ENCODE data around the gene FAR1. TPM values are rescaled to one million over a fixed set of nuclear protein-coding genes. Genes with fewer than 3 reads are reported as not detected.
"Not testable (repeated sequence)": the region's sequence is repeated elsewhere in the genome, so short reads cannot be mapped to it uniquely, and the experiment has no call there.

The FAR1 gene
- total RNA-seq, 1 donor from 2014 or later = 51.3 TPM

DNA sequence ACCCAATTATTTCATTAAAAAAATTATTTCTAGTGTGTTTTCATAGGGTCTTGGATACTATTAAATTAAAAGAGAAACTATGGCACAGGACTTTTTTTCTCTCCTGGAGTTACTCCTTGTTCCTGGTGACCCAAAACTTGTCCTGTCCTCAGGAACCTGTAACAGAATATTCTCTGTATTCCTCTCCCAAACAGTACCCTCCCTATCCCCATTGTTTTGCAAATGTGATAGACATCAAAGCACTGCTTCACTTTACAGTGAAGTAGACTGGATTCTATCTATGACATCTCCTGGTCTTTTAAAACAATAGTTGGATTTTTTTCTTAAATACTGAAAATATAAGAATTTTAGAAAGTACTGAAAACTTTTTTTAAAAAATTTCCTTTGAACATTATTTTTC is 37.2 kb downstream of the FAR1 start:
- no peak for DNase-seq (ENCODE audit: low read depth in 2 of 2)

DNA sequence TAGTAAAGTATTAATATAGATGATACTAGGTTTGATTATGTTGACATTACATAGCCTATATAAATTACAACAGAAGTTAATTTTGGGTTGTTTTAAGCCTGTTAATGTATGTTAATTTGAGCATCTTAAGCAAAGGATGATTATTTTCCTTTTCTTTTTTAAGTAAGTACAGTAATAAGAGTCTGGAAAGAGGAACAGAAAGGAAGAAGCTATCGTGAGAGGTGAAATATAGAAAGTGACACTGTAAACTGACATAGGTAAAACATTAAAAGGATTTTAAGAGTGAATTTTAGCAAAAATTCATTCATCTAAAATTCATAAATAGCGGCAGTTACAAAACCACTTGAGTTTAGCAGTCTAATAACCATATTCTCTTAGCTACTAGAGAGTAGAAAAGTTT is 45.5 kb downstream of the FAR1 start:
- DNase-seq (ENCODE audit: low read depth in 2 of 2) = no peak

DNA sequence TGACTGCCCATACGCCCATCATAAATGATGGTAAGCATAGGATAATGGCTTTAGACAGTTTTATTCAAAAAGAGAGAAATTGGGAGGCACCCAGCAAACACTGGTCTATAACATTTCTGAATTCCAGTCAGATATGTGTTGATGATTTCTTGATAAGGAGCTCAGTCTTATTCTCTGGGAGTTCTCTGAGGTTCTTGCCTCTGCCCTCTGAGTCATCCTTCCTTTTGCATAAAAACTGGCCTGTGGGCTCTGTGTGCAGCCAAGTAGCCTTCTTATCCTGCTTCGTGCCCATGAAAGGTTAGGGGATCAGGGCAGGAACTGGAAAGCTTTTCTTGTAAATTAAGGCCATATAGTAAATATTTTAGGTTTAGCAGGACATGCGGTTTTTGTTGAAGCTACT is 48.9 kb downstream of the FAR1 start:
- DNase-seq (ENCODE audit: low read depth in 2 of 2) = peak in 1 of 2 donors; percentile 83

DNA sequence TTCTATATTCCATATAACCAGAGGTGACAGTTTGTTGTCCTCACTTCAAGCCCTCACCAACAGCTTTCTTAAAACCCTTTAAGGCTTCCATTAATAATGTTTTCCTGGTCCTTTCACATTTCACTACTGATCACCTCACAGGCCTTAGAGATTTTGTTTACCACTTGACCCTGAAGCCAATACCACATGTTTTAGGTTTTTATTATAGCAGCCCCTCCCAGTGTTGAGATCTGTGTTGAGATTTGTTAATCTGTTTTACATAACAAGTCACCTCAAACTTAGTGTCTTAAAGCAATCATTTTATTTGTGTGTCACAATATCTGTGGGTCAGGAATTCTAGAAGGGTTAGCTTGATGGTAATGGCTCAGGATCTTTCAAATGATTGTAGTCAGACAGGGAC is 49.9 kb downstream of the FAR1 start:
- DNase-seq (ENCODE audit: low read depth in 2 of 2) = no peak

GRCh38 chr11:13720940-13721339 is 52.5 kb downstream of the FAR1 start:
- peak; percentile 61 to 77 for DNase-seq (ENCODE audit: low read depth in 2 of 2)

DNA sequence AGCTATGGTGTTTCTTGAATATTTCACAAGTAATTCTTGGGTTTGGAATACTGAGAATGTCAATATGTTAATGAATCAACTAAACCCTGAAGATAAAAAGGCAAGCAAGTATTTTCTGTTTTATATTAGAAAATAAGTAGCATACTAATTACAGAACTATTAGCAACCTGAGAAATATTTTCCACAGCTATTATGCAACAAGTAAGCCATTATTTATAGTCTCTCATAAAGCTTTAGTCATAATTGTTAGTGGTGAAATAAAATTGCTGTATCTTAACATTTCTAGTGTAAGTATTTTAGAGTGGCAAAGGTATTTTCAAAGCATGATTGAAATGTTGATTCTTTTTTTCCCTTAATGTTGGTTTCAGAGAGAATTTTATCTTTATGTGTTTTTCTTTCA is 53.3 kb downstream of the FAR1 start:
- DNase-seq (ENCODE audit: low read depth in 2 of 2) = peak; percentile 11 to 44

GRCh38 chr11:13726456-13726855 is 58.0 kb downstream of the FAR1 start:
- peak in 1 of 2 donors; percentile 64 for DNase-seq (ENCODE audit: low read depth in 2 of 2)

DNA sequence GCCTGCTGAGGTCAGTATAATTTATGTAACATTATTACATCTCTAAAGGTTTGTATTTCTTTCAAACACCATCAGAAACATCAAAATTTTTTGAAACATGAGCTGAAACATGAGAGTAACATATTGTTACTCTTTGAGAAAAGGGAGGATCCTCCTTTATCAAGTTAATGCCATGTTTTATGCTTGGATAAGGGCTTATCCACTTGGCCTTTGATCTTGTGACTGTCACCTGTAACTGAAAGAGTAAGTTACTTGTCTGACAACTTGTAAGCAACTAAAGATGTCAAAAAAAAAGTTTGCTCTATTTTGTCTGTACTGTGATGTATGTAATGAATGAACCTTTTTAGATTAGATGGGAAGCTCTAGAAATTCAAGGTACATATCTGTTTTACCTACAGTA is 59.6 kb downstream of the FAR1 start:
- no peak for DNase-seq (ENCODE audit: low read depth in 2 of 2)

GRCh38 chr11:13734530-13734929 is 66.1 kb downstream of the FAR1 start:
- DNase-seq (ENCODE audit: low read depth in 2 of 2) = no peak

- DNase-seq (ENCODE audit: low read depth in 2 of 2) = peak; percentile 17 to 87
Observed at GRCh38 chr11:13745165-13745564, 76.7 kb downstream of the FAR1 start.

DNA sequence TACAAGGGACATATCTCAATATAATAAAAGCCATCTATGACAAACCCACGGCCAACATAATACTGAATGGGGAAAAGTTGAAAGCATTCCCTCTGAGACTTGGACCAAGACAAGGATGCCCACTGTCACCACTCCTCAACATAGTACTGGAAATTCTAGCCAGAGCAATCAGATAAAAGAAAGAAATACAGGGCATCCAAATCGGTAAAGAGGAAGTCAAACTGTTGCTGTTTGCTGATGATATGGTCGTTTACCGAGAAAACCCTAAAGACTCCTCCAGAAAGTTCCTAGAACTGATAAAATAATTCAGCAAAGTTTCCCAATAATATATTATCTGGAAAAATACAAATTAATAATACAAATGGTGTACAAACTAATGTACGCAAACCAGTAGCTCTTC is 84.8 kb downstream of the FAR1 start:
- not testable (repeated sequence) for DNase-seq (ENCODE audit: low read depth in 2 of 2)

GRCh38 chr11:13759050-13759449 is 90.6 kb downstream of the FAR1 start:
- no peak for DNase-seq (ENCODE audit: low read depth in 2 of 2)

GRCh38 chr11:13760115-13760514 is 91.6 kb downstream of the FAR1 start:
- no peak for DNase-seq (ENCODE audit: low read depth in 2 of 2)

DNA sequence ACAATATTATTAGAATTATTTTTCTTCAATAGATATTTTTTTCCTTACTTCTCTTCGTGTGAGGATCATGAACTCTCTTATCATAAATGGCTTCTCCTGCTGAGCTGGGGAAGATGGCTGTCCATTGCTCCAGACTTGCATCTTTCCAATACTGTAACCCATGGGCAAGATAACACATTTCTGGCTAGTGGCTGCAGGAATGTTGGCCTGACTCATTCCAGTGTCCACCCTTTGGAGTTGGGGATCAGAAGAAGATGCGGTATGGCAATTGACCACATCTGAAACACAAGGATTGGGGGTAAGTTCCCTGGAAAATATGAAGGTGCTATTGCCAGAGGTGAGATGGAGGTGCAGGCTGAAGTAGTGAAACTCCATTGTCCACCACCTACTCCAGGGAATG is 92.8 kb downstream of the FAR1 start:
- DNase-seq (ENCODE audit: low read depth in 2 of 2) = no peak

DNA sequence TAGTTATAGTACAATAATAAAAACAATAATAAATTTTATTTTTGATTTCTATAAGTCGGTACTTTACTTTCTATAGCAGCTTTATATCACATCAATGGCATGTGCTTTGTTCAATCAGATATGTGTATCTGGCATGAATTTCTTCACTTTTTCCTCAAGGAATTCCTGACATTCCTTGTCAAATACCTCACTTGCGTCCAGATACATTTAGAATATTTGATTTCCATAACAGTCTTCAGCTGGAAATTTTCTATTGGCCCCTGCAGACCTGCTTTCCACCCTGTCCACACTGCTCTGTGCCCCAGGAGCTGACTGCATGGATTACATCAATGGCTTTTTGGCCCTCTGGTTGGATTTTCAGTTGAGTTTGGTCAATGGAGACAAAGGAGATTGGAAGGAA is 93.2 kb downstream of the FAR1 start:
- no peak for DNase-seq (ENCODE audit: low read depth in 2 of 2)

GRCh38 chr11:13762718-13763117 is 94.2 kb downstream of the FAR1 start:
- DNase-seq (ENCODE audit: low read depth in 2 of 2) = no peak

GRCh38 chr11:13763341-13763740 is 94.9 kb downstream of the FAR1 start:
- DNase-seq (ENCODE audit: low read depth in 2 of 2) = no peak

DNA sequence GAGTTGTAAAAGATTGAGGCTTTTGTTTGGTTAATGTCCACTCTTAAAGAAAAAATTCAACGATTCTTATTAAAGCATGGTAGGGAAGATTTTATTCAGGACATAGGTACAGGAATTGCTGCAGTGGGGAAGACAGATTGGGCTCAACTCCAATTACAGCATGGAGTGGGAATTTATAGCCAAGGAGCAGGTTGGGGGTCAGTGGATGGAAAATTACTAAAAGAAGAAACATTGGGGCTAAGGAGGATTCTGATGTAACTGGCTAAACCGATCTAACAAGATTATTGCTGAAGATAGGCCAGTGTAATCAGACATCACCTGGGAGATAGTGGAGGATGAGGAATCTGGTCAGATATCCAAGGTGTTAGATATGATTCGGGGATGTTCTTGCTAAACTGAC is 97.4 kb downstream of the FAR1 start:
- no peak for DNase-seq (ENCODE audit: low read depth in 2 of 2)

DNA sequence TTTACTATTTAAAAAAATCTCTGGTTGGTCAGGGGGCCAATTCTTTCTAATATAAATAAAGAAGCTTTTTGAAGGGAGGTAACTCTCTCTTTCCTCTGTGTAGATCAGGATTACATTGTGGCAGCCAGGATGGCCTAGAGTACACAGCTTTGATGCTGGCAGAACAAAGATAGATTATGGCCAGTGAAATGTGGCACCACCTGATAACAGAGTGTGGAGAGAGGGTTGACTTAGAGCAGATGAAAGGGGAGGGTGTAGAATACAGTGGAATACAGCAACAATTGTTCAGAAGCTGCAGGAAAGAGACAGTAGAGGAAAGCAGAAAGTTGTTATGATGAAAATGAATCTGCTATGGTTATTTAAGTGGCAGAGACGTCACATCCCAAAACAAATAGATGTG is 99.0 kb downstream of the FAR1 start:
- DNase-seq (ENCODE audit: low read depth in 2 of 2) = no peak

DNA sequence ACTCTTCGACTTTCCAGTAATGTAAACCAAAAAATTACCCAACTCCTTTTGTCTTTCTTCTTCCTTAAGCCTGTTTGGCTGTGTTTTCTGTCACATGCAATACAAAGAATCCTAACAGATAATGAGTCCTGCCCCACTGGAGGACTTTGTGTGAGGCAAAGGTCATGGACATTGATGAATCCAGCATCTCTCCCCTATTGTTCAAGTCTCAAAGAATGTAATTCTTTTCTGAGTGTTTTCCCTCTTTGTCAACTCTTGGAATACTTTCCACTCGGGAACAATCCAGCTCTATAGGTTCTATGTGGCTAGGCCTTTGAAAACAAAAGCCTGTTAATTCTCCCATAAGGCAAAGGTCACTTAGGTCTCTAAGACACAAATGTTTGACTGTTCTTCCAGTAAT is 100.7 kb downstream of the FAR1 start:
- DNase-seq (ENCODE audit: low read depth in 2 of 2) = no peak

GRCh38 chr11:13771151-13771550 is 102.7 kb downstream of the FAR1 start:
- no peak for DNase-seq (ENCODE audit: low read depth in 2 of 2)

DNA sequence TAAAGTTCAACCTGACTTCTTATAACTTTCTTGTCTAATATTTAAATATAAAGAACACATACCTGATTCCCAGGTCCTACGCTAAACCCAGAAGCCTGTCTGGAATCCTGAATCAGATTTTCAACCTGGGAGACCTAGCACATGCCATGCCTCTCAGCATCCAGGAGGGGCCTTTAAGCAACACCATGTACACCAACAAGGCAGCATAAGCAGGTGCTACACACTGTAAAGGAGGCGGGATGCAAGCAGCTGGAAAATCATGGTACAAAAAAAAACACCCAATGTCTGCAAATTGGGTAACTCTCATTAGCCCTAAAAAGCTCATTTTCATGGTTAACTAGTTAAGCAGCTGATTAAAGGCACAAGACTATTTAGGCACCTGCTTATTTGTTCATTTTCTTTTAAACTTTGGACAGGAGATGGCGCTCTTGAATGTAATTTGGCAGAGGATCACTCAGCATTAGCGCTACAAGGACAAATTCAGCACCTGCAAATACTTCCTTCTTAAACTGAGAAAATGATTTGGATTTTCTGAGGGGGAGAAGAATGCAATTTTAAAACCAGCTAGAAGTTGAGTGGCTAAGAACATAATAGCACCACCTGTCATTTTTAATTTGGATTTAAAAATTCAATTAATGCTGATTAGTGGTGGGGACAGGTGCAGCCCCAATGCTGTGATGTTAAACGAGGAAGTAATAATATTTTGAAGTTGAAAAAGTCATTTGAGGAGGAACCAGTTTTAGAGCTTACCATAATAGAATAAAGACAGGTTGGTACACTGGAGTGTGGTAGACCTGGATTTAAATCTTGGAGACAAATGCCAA is 104.0 kb downstream of the FAR1 start:
- DNase-seq (ENCODE audit: low read depth in 2 of 2) = peak; percentile 65 to 77

GRCh38 chr11:13775471-13775870 is 107.0 kb downstream of the FAR1 start:
- no peak for DNase-seq (ENCODE audit: low read depth in 2 of 2)

Data from dermis microvascular lymphatic vessel endothelial cell (primary cell).